GM19372 (cell line): ENCODE results near the gene LIPM.

Source experiments
- ATAC-seq: cut with Tn5 transposase; IDR thresholded peaks from one replicate; pipeline ENCODE4 v1.9.1; 2021; ENCODE audit warnings: mild to moderate bottlenecking, low read depth, moderate library complexity; ENCODE audit not compliant: unreplicated experiment

LIPM gene, protein sequence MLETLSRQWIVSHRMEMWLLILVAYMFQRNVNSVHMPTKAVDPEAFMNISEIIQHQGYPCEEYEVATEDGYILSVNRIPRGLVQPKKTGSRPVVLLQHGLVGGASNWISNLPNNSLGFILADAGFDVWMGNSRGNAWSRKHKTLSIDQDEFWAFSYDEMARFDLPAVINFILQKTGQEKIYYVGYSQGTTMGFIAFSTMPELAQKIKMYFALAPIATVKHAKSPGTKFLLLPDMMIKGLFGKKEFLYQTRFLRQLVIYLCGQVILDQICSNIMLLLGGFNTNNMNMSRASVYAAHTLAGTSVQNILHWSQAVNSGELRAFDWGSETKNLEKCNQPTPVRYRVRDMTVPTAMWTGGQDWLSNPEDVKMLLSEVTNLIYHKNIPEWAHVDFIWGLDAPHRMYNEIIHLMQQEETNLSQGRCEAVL

GRCh38 chr10:88802523-88803285 lies at the start of gene LIPM:
Gene LIPM (plus strand): TSS chr10:88802730. CDS start chr10:88802897, 167 bp downstream.
- no peak for ATAC-seq

DNA sequence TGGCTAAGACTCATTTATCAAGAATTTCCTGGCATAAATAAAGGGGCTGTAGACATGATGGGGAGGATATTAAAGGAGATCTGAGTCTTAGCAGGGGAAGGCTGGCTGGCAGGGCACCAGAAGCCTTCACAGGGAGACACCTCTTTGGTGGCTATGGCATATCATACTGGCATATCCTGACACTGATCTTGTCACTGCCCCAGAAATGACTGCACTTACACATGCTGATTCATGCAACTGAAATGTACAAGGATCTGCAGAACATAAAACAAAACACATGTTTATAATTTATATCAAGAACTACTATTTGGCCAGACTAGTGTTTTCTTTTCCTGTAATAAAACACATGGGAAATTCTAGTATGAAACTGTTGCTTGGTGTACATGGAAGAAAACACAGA lies 48.2 kb upstream of the LIPM start:
- no peak for ATAC-seq

- ATAC-seq, result no peak
Measured at GRCh38 chr10:88755753-88756152, 46.8 kb upstream of the LIPM start.

DNA sequence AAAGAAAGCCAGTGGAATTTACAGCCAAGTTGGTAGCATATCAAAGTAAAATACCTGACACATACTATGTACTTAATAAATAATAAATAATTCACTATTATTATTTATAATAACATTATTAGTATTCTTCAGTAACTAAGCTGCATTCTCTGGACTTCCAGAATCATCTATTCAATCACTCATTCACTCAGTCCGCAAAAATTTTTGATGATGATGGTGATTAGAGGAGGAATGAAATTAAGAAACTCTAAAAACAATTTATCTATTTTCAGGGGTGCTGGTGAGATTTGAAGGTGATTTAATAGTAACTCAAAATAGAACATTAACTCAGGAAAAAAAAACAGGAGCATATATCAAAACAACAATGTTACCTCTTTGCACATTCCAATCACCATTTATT lies 45.9 kb upstream of the LIPM start:
- no peak for ATAC-seq

DNA sequence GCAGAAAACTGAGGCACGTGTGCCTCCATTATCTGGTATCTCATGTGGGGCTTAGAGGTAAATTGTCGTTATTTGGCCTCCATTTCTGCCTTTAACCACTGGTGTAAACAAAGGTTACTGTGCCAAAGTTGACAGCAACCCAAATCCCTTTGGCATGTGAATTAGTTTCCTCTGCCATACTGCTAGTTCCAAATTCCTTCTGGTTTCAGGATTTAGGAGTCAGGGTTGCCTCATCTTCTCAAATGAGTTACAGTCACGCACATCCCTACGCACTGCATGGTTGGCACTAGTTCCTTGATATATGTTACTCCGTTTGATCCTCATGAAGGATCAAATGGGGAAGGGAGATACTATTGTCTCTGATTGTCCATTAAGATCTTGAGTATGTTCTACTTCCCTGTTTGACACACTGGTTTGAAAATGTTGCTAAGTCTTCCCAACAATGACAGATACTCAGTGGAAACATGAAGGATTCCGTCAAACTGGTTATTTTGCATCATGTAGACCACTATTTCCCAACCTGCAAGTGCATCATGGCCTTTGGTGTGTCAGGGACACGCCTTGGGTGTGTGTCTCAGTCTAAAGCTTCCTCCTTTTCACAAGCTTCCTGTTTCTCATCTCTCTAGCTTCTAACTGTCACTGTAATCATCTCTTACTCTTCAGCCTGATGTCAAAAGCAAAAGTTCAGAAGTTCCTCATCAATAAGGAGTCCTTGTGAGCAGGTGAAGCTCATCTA lies 43.0 kb upstream of the LIPM start, which contains the start of gene LIPN:
LIPN (plus strand) TSS at position 655 of the 736 bp plus-strand sequence. CDS start 1,386 bp downstream, outside the sequence.
- no peak for ATAC-seq

DNA sequence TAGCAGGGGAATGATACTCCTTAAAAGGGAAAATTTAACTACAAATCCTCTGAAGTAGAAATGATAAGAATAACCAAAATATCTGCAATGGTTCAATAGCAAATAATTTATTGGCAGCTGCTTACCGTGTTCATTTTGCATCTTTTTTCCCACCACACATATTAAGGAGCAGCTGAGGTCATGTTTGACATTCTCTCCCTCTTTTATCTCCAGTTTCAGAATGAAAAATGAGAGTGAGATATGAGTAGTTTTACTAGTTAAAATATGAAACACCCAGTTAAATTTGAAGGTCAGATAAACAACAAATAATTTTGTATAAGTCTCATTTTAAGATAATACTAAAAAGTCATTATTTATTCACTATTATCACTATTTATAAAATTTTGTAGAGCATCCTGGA lies 39.6 kb upstream of the LIPM start:
- ATAC-seq, result no peak

DNA sequence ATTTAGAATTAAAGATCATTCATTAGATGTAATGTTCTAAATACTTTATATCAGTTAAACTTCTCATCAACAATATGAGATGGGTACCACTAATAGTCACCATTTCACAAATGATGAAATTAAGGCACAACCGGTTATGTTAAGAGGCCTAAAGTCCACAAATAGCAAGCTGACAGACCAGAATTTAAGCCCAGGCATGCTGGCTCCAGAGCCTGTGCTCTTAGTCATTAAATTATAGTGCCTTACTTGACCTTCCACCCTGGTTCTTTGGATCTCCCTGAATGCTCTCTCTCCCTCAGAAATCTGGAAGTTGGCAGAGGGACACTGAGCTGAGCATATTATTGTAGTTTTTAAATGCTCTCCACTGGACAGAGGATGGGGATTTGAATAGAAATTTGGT lies 39.1 kb upstream of the LIPM start:
- no peak for ATAC-seq

GRCh38 chr10:88764110-88764509 lies 38.4 kb upstream of the LIPM start:
- ATAC-seq, result peak; percentile 54

DNA sequence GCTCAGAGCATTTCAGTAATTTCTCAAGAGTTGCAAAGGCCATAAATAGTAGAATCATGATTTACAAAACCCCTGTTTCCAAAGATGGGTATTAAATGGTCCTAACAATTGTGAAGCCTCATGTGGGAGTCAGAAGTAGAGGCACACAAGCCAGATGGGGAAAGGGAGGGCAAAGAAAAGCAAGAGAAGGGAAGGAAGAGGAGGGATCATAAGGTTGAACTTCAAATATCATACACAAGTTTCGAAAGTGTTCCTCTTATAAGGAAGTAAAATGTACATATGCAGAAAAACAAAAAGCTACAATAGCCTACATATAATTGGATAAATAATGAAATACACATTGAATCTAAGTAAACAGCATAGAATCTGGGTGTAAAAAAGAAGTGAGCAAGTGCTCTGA lies 36.7 kb upstream of the LIPM start:
- no peak for ATAC-seq

GRCh38 chr10:88769384-88769783 lies 33.1 kb upstream of the LIPM start:
- no peak for ATAC-seq

DNA sequence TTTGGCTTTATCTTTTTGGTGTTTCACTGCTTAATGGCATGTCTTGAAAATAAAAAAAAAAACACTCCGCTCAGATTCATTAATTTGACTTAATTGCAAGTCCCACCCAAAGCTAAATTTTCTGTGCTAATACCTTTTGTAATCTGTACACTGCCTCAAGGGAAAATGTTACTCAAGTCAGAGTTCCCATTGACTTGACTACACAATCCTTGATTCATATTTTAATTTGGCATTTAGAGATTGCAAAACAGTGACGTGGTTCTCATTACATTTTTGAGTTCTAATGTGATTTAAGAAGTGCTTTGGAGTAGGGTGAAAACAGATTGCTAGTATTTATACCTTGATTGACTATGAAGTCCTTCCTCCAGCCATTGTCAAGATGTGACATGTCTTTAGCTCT lies 21.3 kb upstream of the LIPM start:
- no peak for ATAC-seq

GRCh38 chr10:88782222-88782621 lies 20.3 kb upstream of the LIPM start:
- ATAC-seq, result no peak

GRCh38 chr10:88783724-88784123 lies 18.8 kb upstream of the LIPM start:
- no peak for ATAC-seq

DNA sequence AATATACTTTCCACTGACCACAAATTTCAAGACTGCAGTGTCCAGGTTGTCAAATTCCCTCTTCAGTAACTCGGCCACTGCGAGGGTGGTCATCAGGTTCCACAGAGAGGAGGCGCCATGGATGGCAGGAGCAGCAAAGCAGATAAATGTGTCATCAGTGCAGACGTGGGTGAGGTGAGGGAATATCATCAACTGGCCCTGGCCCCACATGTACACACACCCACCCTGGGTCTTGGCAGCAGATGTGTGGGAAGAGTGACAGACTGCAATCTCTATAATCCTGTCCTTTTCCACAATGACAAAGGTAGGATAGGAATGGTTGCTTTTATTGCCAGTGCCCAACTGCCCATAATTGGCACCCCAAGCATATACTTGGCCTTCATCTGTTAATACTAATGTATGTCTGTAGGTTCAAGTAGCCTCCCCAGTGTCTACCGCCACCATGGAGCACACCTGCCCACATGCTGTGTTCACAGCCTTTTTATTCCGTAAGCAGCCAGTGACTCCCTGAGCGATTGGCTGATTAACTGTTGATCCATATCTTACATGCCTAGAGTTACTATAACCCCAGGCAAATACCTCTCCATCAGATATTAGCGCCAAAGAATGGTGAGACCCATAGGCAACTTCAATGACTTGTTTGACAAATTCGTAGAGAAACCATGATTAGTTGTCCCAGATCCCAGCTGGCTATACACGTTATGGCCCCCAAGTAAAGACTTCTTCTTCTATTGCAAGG lies 16.3 kb upstream of the LIPM start:
- no peak for ATAC-seq

DNA sequence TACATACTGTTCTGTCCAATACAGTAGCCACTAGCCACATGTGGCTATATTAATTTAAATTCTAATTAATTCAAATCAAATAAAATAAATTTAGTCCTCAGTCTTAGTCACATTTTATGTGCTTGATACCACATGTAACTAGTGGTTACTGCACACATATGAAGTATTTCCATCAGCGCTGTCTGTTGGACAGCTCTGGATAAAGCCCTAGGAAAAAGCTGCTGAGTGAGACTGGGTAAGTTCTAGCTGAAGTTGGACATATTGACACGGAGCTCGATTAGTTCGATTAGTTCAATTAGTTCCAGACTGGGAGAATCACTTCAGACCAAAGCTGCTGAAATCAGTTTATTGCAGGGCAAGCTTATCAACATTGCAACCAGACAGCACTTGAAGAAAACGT lies 15.1 kb upstream of the LIPM start:
- ATAC-seq, result no peak

DNA sequence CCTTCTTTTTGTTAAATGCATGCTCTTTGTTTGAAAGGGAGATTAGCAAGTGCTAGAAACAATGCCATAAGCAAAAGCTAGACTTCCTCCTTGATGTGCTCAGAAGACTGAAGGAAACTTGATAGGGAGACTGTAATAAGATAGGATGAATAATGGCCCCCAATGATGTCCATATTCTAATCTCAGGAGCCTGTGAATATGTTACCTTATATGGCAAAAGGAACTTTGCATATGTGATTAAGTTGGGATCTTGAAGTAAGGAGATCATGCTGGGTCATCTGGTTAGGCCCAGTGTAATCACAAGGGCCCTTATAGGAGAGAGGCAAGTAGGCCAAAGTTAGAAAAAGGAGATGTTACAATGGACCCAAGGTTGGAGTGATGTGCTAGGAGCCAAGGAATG lies 13.6 kb upstream of the LIPM start:
- ATAC-seq, result no peak

GRCh38 chr10:88791924-88792323 lies 10.6 kb upstream of the LIPM start:
- ATAC-seq, result no peak

- no peak for ATAC-seq
Measured at GRCh38 chr10:88792661-88793060, 9.9 kb upstream of the LIPM start.

DNA sequence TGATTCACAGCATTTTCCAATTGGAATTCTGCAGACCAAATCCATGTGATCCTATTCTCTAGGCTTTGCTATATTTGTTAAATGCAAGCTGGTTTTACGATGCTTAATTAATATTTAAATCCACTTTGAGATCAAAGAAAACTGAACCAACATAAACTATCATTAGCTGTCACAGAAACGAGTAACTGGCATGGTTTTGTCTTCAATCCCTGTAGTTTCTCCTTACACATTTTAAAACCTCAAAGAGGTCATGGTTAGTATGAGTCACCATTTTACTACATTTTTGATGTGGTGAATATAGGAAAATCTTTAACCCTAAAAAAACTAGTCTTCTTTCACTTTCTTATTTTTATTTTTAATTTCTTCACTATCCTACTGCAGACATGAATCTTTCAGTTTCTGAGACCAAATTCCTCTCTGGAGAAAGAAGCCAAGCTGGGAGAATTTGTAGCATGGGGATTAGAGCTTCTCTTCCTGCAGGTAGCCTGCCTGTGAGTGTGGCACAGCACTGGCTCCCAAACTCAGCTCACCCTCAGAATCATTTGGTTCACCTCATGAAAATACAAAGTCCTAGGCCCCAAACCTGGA lies 8.7 kb upstream of the LIPM start:
- ATAC-seq, result no peak

DNA sequence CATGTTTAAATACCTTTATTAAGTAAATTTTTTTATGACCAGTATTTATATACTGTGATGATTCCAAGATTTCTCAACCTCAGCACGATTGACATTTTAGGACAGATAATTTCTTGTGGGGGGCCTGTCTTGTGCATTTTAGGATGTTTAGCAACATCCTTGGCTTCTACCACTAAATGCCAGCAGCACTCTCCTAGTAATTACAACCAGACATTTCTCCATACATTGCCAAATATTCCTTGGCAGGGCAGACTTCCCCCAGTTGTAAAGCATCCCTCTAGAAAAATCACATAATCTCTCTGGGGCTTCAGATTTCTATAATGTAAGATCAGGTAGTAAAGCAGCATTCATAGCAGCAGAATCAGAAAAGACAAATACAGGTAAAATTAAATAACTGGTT lies 7.8 kb upstream of the LIPM start:
- no peak for ATAC-seq
